Transverse colon (tissue), 4 donors: ENCODE measurements around the gene SSPN. TPM values are rescaled to one million over a fixed set of nuclear protein-coding genes. Genes with fewer than 3 reads are reported as not detected.
A peak's percentile ranks its signal among the peaks of the same experiment; 100 is the strongest.

Experiments used
- DNase-seq: peaks from one replicate; pipeline ENCODE4 v3.0.0-alpha.2; 2019
- H3K27ac ChIP-seq, 4 donors: fragments of 200-600 bp; sonication (generic); 2 replicates each; pipeline ENCODE4 v1.5.1; 2016 to 2018; ENCODE audit warnings: inconsistent platforms in 4 of 4
- H3K27me3 ChIP-seq: fragments of 200-600 bp; sonication (generic); 2 replicates; pipeline ENCODE4 v1.5.1; 2017; ENCODE audit warnings: inconsistent platforms
- H3K36me3 ChIP-seq, 4 donors: fragments of 200-600 bp; sonication (generic); 2 replicates each; pipeline ENCODE4 v1.5.1; 2017 to 2019; ENCODE audit warnings: inconsistent platforms in 4 of 4
- H3K4me1 ChIP-seq, 4 donors: fragments of 200-600 bp; sonication (generic); 2 replicates each; pipeline ENCODE4 v1.5.1; 2017 to 2020; ENCODE audit warnings: inconsistent platforms in 4 of 4
- H3K4me3 ChIP-seq, 4 donors: fragments of 200-600 bp; sonication (generic); 1 replicate in 1 of 4; 2 replicates in 3 of 4; pipeline versions ENCODE4 v1.5.1 to v1.6.1; 2017 to 2019; ENCODE audit warnings: inconsistent platforms in 4 of 4
- H3K9me3 ChIP-seq, 2 donors: fragments of 200-600 bp; sonication (generic); 2 replicates each; pipeline ENCODE4 v1.5.1; 2017 to 2019; ENCODE audit warnings: inconsistent platforms in 2 of 2
- EP300 ChIP-seq: sonication (generic); formaldehyde crosslinking; IDR thresholded peaks from one replicate; pipeline ENCODE4 v1.6.1; 2017; ENCODE audit warnings: antibody characterized with exemption, low read depth
- POLR2A ChIP-seq: fragments of 450-650 bp; IDR thresholded peaks from one replicate; pipeline ENCODE4 v1.6.1; 2016; ENCODE audit warnings: antibody characterized with exemption, mild to moderate bottlenecking, moderate library complexity
- POLR2AphosphoS5 ChIP-seq, 3 donors: sonication (generic); formaldehyde crosslinking; IDR thresholded peaks; one replicate each; pipeline ENCODE4 v1.6.1; 2016; ENCODE audit warnings: antibody characterized with exemption in 3 of 3
- WGBS, 2 donors: methylation state at CpG; one replicate each; pipeline ENCODE4 v1.1.5; 2018; ENCODE audit warnings: low coverage in 1 of 2; 5-methylcytosine and 5-hydroxymethylcytosine counted together
- in situ Hi-C, 4 donors: fragments of 200-750 bp; cut with MboI; loops; one replicate each; pipeline versions ENCODE4 v1.15.0 to v1.15.1; 2017; ENCODE audit warnings: low sequenced_read_pairs in 3 of 4, low pct_ligation_motif_present in 1 of 4, low pct_unique_long_range_greater_than_20kb in 1 of 4
- intact Hi-C: fragments of 100-400 bp; cut with DNase I; formaldehyde crosslinking; loops from one replicate; pipeline ENCODE4 v1.15.1; 2023; ENCODE audit warnings: low total_unique reads
- total RNA-seq, 4 donors: library from RNA; depleted of rRNA; stranded (reverse); fragments of >200 nt; gene quantifications; one replicate each; pipeline ENCODE4 v1.1.0, GENCODE V29; 2016
- TF ChIP-seq, protein P1 (sequence below), 5 experiments: fragments of 200-600 bp in 3 of 5; fragments of 450-650 bp in 2 of 5; sonication (generic) in 3 of 5; IDR thresholded peaks; 1 replicate in 2 of 5; 2 replicates in 3 of 5; pipeline ENCODE4 v1.5.1; 2016 to 2017; ENCODE audit warnings: antibody characterized with exemption in 5 of 5, inconsistent platforms in 3 of 5, mild to moderate bottlenecking in 2 of 5, moderate library complexity in 1 of 5

The SSPN gene, protein sequence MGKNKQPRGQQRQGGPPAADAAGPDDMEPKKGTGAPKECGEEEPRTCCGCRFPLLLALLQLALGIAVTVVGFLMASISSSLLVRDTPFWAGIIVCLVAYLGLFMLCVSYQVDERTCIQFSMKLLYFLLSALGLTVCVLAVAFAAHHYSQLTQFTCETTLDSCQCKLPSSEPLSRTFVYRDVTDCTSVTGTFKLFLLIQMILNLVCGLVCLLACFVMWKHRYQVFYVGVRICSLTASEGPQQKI
- 100 to 1,000 TPM in 1 of 4 donors, 10 to 100 TPM in 2, 1 to 10 TPM in 1; 4.5 to 103 (median 15.0) TPM for total RNA-seq

DNA sequence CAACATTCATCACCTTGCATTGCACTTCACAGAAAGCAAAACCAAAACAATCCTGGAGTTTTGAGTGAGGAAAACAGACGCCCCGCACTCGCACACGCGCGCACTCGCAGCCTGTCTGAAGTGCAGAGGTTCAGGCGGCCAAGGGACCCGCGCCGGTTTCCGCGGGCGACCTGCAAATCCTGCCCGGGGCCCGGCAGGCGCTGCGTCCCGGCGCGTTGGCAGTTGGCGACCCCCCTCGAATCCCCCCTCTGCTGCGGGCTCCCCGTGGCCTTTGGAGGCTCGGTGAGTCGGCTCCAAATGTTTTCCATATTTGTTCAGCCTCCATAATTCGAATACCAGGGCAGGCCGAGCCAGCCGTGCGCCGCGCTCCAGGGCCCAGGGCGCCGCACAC lies at the start of gene SSPN:
Gene SSPN (plus strand): TSS at position 324 of the 391 bp plus-strand sequence. CDS start 100 bp downstream, outside the sequence.
- intact Hi-C loops (loop anchor here (5.0 kb wide), 1 partner anchor 73 kb away; no protein-coding TSS in a partner anchor), in situ Hi-C loops (no loop called here)
- H3K36me3 ChIP-seq = no peaks in the 10 kb centered on the region
- DNase-seq = peak; percentile 64
- 0% methylated on average over 33 of the region's 35 CpGs; no CpG with 5 or more reads in 1 of the 2 donors for WGBS, 2 donors
- peaks cover 0 to 30% (median 13%) of the 10 kb centered on the region in 4 donors for H3K4me1 ChIP-seq
- H3K27ac ChIP-seq = peak within 1 kb of the TSS; percentile 83 to 86 (median 85)
- H3K27me3 ChIP-seq = no peaks in the 10 kb centered on the region
- TF ChIP-seq POLR2AphosphoS5 (IDR thresholded peaks at IDR 0.05) = peak in 1 of 3 donors; percentile 16
- TF ChIP-seq EP300 = no peak
- H3K9me3 ChIP-seq = no peaks in the 10 kb centered on the region
- peak within 1 kb of the TSS; percentile 54 to 83 (median 58) for H3K4me3 ChIP-seq

DNA sequence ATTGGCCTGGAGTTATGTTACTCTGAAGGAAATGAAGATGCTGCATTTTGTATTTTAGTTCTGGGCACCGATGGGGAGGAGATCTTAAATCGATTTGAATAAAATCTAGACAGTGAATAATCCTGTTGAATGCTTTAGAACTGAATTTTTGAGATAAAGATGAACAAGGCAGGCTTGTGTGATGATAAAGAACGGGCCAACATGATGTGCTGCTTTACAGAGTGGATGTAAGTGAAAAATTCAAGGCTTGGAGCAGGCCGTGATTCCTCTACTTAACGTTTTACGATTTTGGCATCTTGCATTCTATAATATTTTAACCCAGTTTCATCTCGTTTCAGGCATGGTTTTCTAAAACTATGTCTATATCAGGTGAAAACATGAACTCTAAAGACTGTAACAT lies 47.1 kb upstream of the SSPN start:
- no peaks in the 10 kb centered on the region for H3K4me1 ChIP-seq
- no peaks in the 10 kb centered on the region for H3K9me3 ChIP-seq
- in situ Hi-C loops (no loop called here), intact Hi-C loops (no loop called here)
- no peak for TF ChIP-seq POLR2AphosphoS5 (IDR thresholded peaks at IDR 0.05)
- TF ChIP-seq EP300 = no peak
- TF ChIP-seq, protein P1, sequence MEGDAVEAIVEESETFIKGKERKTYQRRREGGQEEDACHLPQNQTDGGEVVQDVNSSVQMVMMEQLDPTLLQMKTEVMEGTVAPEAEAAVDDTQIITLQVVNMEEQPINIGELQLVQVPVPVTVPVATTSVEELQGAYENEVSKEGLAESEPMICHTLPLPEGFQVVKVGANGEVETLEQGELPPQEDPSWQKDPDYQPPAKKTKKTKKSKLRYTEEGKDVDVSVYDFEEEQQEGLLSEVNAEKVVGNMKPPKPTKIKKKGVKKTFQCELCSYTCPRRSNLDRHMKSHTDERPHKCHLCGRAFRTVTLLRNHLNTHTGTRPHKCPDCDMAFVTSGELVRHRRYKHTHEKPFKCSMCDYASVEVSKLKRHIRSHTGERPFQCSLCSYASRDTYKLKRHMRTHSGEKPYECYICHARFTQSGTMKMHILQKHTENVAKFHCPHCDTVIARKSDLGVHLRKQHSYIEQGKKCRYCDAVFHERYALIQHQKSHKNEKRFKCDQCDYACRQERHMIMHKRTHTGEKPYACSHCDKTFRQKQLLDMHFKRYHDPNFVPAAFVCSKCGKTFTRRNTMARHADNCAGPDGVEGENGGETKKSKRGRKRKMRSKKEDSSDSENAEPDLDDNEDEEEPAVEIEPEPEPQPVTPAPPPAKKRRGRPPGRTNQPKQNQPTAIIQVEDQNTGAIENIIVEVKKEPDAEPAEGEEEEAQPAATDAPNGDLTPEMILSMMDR (IDR thresholded peaks at IDR 0.05) = no peak
- TF ChIP-seq POLR2A = no peak
- no peak for DNase-seq
- no peak overlapping the region for H3K4me3 ChIP-seq
- no peaks in the 10 kb centered on the region for H3K27me3 ChIP-seq
- H3K36me3 ChIP-seq = no peaks in the 10 kb centered on the region
- 82 to 85% methylated on average over 7 of the region's 7 CpGs for WGBS, 2 donors
- no peak overlapping the region for H3K27ac ChIP-seq

DNA sequence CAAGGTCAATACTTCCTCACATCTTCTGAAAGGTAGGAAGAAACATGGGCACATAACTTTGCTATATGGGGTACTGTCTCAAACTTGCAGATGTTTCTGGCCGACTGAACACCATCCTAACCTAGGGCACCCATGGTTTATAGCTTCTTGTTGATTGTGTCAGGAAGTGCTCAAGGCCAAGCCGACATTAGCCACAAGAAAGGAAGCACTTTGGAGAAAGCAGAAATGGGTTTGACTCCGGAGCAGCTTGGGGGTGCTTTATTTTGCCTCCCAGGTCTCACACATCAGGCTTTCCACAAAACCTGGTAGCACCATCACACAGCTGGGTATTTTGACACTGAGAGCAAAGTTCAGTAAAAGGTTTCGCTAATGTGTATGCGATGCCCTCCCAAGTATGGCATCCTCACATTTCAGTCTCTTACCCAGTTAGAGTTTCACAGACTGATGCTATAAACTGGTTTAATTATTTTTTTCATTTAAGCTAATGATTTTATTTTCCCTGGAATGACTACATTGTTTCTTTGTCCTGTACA lies 45.3 kb upstream of the SSPN start:
- intact Hi-C loops (no loop called here), in situ Hi-C loops (no loop called here)
- Histone ChIP-seq H3K4me1 (peaks cover 0 to 5% (median 0%) of the 10 kb centered on the region in 4 donors), H3K27me3 (no peaks in the 10 kb centered on the region), H3K27ac (no peak overlapping the region), H3K4me3 (no peak overlapping the region), H3K9me3 (no peaks in the 10 kb centered on the region), H3K36me3 (no peaks in the 10 kb centered on the region)
- no peak for DNase-seq
- TF ChIP-seq POLR2A = no peak
- TF ChIP-seq POLR2AphosphoS5 (IDR thresholded peaks at IDR 0.05) = no peak
- TF ChIP-seq, protein P1 (IDR thresholded peaks at IDR 0.05) = no peak
- no peak for TF ChIP-seq EP300
- WGBS, 2 donors = 66 to 85% methylated on average over 3 to 5 of the region's 5 CpGs

DNA sequence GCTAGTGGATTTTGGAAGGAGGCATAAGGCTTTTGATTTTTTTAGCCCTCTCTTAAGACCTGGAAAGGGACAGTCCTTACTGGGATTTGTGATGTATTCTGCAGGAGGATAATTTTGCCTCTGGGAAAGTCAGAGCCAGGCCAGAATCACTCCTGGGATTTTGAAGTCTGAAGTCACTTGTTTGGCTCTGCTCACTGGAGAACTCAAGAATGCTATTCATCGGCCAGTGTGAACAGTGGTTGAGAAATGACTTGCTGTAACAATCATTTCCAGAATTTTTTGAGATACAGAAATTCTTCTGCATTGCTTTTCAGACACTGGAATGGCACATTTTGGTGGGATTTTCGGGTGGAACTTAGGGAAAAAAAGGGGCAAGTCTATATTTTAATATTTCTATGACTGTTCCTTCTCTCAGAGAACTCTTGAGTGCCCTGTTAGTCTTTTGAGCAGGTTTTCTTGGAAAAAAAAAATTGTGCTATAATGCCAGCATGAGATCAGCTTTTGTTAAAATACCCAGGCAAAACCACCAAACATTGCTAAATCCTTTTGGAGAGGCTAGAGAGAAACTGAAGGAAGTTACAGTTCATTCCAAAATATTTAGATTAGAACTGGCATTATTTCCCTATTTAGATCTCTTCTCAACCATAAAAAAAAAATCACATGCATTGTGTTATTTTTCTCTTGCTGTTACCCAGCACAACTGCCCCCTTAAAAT lies 44.5 kb upstream of the SSPN start:
- in situ Hi-C loops = no loop called here
- 60 to 75% methylated on average over 2 of the region's 2 CpGs for WGBS, 2 donors
- peak overlapping the region in 1 of 4 donors; percentile 28 for H3K27ac ChIP-seq

More for the DNA sequence above, 44.5 kb upstream of the SSPN start:
- H3K4me3 ChIP-seq = no peak overlapping the region
- DNase-seq = no peak
- H3K27me3 ChIP-seq = no peaks in the 10 kb centered on the region
- H3K36me3 ChIP-seq = no peaks in the 10 kb centered on the region
- H3K4me1 ChIP-seq = peaks cover 0 to 5% (median 0%) of the 10 kb centered on the region in 4 donors
- intact Hi-C loops = no loop called here
- H3K9me3 ChIP-seq = no peaks in the 10 kb centered on the region
- TF ChIP-seq EP300 (no peak), POLR2AphosphoS5 (IDR thresholded peaks at IDR 0.05) (no peak), POLR2A (no peak)
- TF ChIP-seq, protein P1 (IDR thresholded peaks at IDR 0.05) = no peak
